ENCODE measurements around the gene PMM1. TPM values are rescaled to one million over a fixed set of nuclear protein-coding genes. Genes with fewer than 3 reads are reported as not detected.
"Not testable (repeated sequence)": the region's sequence is repeated elsewhere in the genome, so short reads cannot be mapped to it uniquely, and the experiment has no call there.

The PMM1 gene
- total RNA-seq, 1 experiment from 2014 or later = 49.3 TPM

DNA sequence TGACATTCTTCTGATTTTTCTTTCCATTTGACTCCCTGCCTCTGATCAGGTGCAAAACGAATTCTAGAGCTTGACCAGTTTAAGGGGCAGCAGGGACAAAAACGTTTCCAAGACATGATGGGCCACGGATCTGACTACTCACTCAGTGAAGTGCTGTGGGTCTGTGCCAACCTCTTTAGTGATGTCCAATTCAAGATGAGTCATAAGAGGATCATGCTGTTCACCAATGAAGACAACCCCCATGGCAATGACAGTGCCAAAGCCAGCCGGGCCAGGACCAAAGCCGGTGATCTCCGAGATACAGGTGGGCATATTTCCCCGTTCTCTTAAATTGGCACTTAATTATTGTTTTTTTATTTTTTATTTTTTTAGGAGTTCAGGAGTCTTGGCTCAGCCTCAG, 46.8 kb upstream of the PMM1 start:
- intact Hi-C loops (cut with micrococcal nuclease; ENCODE audit: unreplicated experiment) = no loop called here

DNA sequence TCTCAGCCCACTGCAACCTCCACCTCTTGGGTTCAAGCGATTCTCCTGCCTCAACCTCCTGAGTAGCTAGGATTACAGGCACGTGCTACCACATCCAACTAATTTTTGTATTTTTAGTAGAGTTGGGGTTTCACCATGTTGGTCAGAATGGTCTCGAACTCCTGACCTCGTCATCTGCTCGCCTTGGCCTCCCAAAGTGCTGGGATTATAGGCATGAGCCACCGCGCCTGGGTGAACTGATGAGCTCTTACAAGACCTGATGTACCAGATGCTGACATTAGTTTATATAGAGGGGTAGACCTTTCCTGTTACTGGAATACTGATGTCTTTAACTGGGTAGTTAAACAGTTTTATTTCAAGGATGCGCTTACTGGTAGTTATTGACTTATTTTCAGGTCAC, 45.0 kb upstream of the PMM1 start:
- peaks cover 57% of the 10 kb centered on the region for H3K36me3 ChIP-seq (ENCODE audit: low read depth)
- peaks cover 53% of the 10 kb centered on the region; the same call in 1 of the 2 replicates for H3F3A ChIP-seq (ENCODE audit: insufficient read depth, low read depth)
- H2AFZ ChIP-seq; H3K4me3 ChIP-seq; intact Hi-C loops (cut with micrococcal nuclease; ENCODE audit: unreplicated experiment); H3K9me3 ChIP-seq (ENCODE audit: insufficient read depth, low read depth); BruUV-seq (replicated peaks); H3K9me2 ChIP-seq (ENCODE audit: insufficient read depth); DNase-seq; H3K27me3 ChIP-seq (ENCODE audit: insufficient read depth, low read depth); H3K27ac ChIP-seq; H3K4me2 ChIP-seq; CTCF ChIA-PET; H3K4me1 ChIP-seq (replicated peaks; ENCODE audit: insufficient read depth): not testable (repeated sequence)
- peaks cover 43% of the 10 kb centered on the region for H3K79me2 ChIP-seq (ENCODE audit: low read depth)
- peaks cover 68% of the 10 kb centered on the region for H4K20me1 ChIP-seq (ENCODE audit: insufficient read depth)
- POLR2A ChIA-PET (ENCODE audit: unreplicated experiment) = interaction anchor here (0.7 kb wide), 1 partner anchor 76 kb away, joined by 3 read pairs; no protein-coding TSS in a partner anchor

More for the DNA sequence above, 46.8 kb upstream of the PMM1 start:
- H3K27me3 ChIP-seq (ENCODE audit: insufficient read depth, low read depth) = no peaks in the 10 kb centered on the region
- no peak overlapping the region for H3K4me2 ChIP-seq
- H2AFZ ChIP-seq = no peak overlapping the region
- peaks cover 63% of the 10 kb centered on the region; the same call in 1 of the 2 replicates for H3F3A ChIP-seq (ENCODE audit: insufficient read depth, low read depth)
- H3K27ac ChIP-seq = no peak overlapping the region
- H3K4me3 ChIP-seq = no peak overlapping the region
- ChIA-PET POLR2A (ENCODE audit: unreplicated experiment) (interaction anchor here (0.6 kb wide), 1 partner anchor 185 kb away, joined by 3 read pairs; no protein-coding TSS in a partner anchor), CTCF (no interaction called here)
- H3K4me1 ChIP-seq (replicated peaks; ENCODE audit: insufficient read depth) = no peaks in the 10 kb centered on the region
- TF ChIP-seq EZH2 (IDR thresholded peaks at IDR 0.05; ENCODE audit: low read depth) = no peak
- TF ChIP-seq CTCF (conservative IDR thresholded peaks at IDR 0.05) = no peak
- H3K9me3 ChIP-seq (ENCODE audit: insufficient read depth, low read depth) = no peaks in the 10 kb centered on the region
- H3K9me2 ChIP-seq (ENCODE audit: insufficient read depth) = no peaks in the 10 kb centered on the region
- no peak for DNase-seq
- H3K36me3 ChIP-seq (ENCODE audit: low read depth) = peaks cover 61% of the 10 kb centered on the region
- peaks cover 46% of the 10 kb centered on the region for H3K79me2 ChIP-seq (ENCODE audit: low read depth)
- H4K20me1 ChIP-seq (ENCODE audit: insufficient read depth) = peaks cover 64% of the 10 kb centered on the region
- BruUV-seq (replicated peaks) = no TSS peak

- POLR2A ChIA-PET (ENCODE audit: unreplicated experiment); DNase-seq; H3K4me3 ChIP-seq; H3K9me2 ChIP-seq (ENCODE audit: insufficient read depth); BruUV-seq (replicated peaks); intact Hi-C loops (cut with micrococcal nuclease; ENCODE audit: unreplicated experiment); H2AFZ ChIP-seq; H3K27me3 ChIP-seq (ENCODE audit: insufficient read depth, low read depth); CTCF ChIA-PET; H3K9me3 ChIP-seq (ENCODE audit: insufficient read depth, low read depth); H3K4me1 ChIP-seq (replicated peaks; ENCODE audit: insufficient read depth); H3K27ac ChIP-seq; H3K4me2 ChIP-seq: not testable (repeated sequence)
- Histone ChIP-seq H3F3A (ENCODE audit: insufficient read depth, low read depth) (peaks cover 45% of the 10 kb centered on the region; the same call in 1 of the 2 replicates), H3K36me3 (ENCODE audit: low read depth) (peaks cover 60% of the 10 kb centered on the region), H3K79me2 (ENCODE audit: low read depth) (peaks cover 64% of the 10 kb centered on the region), H4K20me1 (ENCODE audit: insufficient read depth) (peaks cover 75% of the 10 kb centered on the region)
Measured at GRCh38 chr22:41631615-41632014, 42.0 kb upstream of the PMM1 start.

GRCh38 chr22:41631115-41631514, 41.5 kb upstream of the PMM1 start:
- H3K27me3 ChIP-seq (ENCODE audit: insufficient read depth, low read depth); H3K4me1 ChIP-seq (replicated peaks; ENCODE audit: insufficient read depth); BruUV-seq (replicated peaks); H3K9me3 ChIP-seq (ENCODE audit: insufficient read depth, low read depth); POLR2A ChIA-PET (ENCODE audit: unreplicated experiment); H3K4me3 ChIP-seq; DNase-seq; H2AFZ ChIP-seq; H3K9me2 ChIP-seq (ENCODE audit: insufficient read depth); H3K27ac ChIP-seq; intact Hi-C loops (cut with micrococcal nuclease; ENCODE audit: unreplicated experiment); H3K4me2 ChIP-seq; CTCF ChIA-PET: not testable (repeated sequence)
- Histone ChIP-seq H3K79me2 (ENCODE audit: low read depth) (peaks cover 68% of the 10 kb centered on the region), H3K36me3 (ENCODE audit: low read depth) (peaks cover 58% of the 10 kb centered on the region), H4K20me1 (ENCODE audit: insufficient read depth) (peaks cover 73% of the 10 kb centered on the region), H3F3A (ENCODE audit: insufficient read depth, low read depth) (peaks cover 40% of the 10 kb centered on the region; the same call in 1 of the 2 replicates)

Data from PC-9 (cell line).